Adrenal gland (tissue), 12 donors: Measurements from ENCODE around the gene CALM3. TPM values are rescaled to one million over a fixed set of nuclear protein-coding genes. Genes with fewer than 3 reads are reported as not detected.

Source experiments
- DNase-seq, 7 donors: peaks; one replicate each; pipeline ENCODE4 v3.0.0-alpha.2; 2019 to 2020
- H3K27ac ChIP-seq, 5 donors: fragments of 200-600 bp; sonication (generic) in 4 of 5; 1 replicate in 3 of 5; 2 replicates in 2 of 5; pipeline versions ENCODE4 v1.5.1 to v1.8.0; 2016 to 2020; ENCODE audit warnings: mild to moderate bottlenecking in 1 of 5
- H3K27me3 ChIP-seq: fragments of 200-600 bp; 2 replicates; pipeline ENCODE4 v1.8.0; 2021
- H3K36me3 ChIP-seq, 2 donors: fragments of 200-600 bp; replicated peaks in 1 of 2; 1 replicate in 1 of 2; 2 replicates in 1 of 2; pipeline versions ENCODE4 v1.5.1 to v1.8.0; 2018 to 2022
- H3K4me1 ChIP-seq, 2 donors: fragments of 200-600 bp; replicated peaks in 1 of 2; 1 replicate in 1 of 2; 2 replicates in 1 of 2; pipeline versions ENCODE4 v1.5.1 to v1.8.0; 2018 to 2021
- H3K4me3 ChIP-seq, 4 donors: fragments of 200-600 bp; sonication (generic) in 3 of 4; one replicate each; pipeline ENCODE4 v1.5.1; 2016 to 2018
- H3K9me3 ChIP-seq, 3 donors: fragments of 200-600 bp; sonication (generic) in 1 of 3; replicated peaks in 1 of 3; 1 replicate in 2 of 3; 2 replicates in 1 of 3; pipeline versions ENCODE4 v1.5.1 to v1.8.0; 2016 to 2021
- POLR2A ChIP-seq, 2 donors: fragments of 450-650 bp; IDR thresholded peaks; one replicate each; pipeline ENCODE4 v1.6.1; 2017; ENCODE audit warnings: antibody characterized with exemption in 2 of 2, mild to moderate bottlenecking in 2 of 2, moderate library complexity in 1 of 2
- WGBS, 4 donors: extraction: QIAGEN DNeasy Blood & Tissue Kit in 2 of 4; methylation state at CpG; one replicate each; pipeline versions ENCODE4 v1.1.5 to v1.1.7; 2013 to 2017; 5-methylcytosine and 5-hydroxymethylcytosine counted together
- intact Hi-C, 2 donors: fragments of 100-400 bp; cut with DNase I; formaldehyde crosslinking; loops; one replicate each; pipeline versions ENCODE4 v1.14.1 to v1.15.0; 2022 to 2023
- polyA plus RNA-seq, 3 donors: library from polyadenylated mRNA; stranded (reverse); fragments of 200-250 nt in 2 of 3; fragments of 350-450 nt in 1 of 3; fragmentation: Illumina TruSeq in 1 of 3; extraction: RNeasy Lipid Tissue Mini Kit (QIAGEN cat#74804) in 1 of 3; gene quantifications; one replicate each; pipeline ENCODE4 v1.2.3, GENCODE V29; 2013 to 2014
- total RNA-seq, 9 donors: library from RNA; depleted of rRNA in 4 of 9; stranded (reverse); fragments of >200 nt in 4 of 9; fragments of 120-200 nt in 1 of 9; fragmentation: NEBNext Ultra II Directional in 1 of 9; extraction: Animal tissue kit (Norgen Biotek cat#: 25700) in 1 of 9; gene quantifications; one replicate each; pipeline versions ENCODE4 v1.1.0 to v1.2.4, GENCODE V29; 2013 to 2023
- TF ChIP-seq, protein P1 (sequence below), 6 experiments: fragments of 450-650 bp in 4 of 6; fragments of 200-600 bp in 2 of 6; sonication (generic) in 1 of 6; IDR thresholded peaks; 1 replicate in 5 of 6; 2 replicates in 1 of 6; pipeline versions ENCODE4 v1.5.1 to v1.8.0; 2016 to 2021; ENCODE audit warnings: antibody characterized with exemption in 6 of 6, mild to moderate bottlenecking in 2 of 6, moderate library complexity in 1 of 6
- donor health status: healthy with polysubstance abuse.
- donor health status: Bipolar disorder and iron deficiency.
- donor health status: DM: yes; HTN: yes; CAD: no.
- donor health status: DM: no; HTN: no; CAD: no.
- donor health status: DM: no; HTN: no; CAD: no.
- donor health status: DM: yes; HTN: yes; CAD: no.

The CALM3 gene
- total and polyA plus RNA-seq, 12 donors: 177 to 579 (median 278) TPM

DNA sequence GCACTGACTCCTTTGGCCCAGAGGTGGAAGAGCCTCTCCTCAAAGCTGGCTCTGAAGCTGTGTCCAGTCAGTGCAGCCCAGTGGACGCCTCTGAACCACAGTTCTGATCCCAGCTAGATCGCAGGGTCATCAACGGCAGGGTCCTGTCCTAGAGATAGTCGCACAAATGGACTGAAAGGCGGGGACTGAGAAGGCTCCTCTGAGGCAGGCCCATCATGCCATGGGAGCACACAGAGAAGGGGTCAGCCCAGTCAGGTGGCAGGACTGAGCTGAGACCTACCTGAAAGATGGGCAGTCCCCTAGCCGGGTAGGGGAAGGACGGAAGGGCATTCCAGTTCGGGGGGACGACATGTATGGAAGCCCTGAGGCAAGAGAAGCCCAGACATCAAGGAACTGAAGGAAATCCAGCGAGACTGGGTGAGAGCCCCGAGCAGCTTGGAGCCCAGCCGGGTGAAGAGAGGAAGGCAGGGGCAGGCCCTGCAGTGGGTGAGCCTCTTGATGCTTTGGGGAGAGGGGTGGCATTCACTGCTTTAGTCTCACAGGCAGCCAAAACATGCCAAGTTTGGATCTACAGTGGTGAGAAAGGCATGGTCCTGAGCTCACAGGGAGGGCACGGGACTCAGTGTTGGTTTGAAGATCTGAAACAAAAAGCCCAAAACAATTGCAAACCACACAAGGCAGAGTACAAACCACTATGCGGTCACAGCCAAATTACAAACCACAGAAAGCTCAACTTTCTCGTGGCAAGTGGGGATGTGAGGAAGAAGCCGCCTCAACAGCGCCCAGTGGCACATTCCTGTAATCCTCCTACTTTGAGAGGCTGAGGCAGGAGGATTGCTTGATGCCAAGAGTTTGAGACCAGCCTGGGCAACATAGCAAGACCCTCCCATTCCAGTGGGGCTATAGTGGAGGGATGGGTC is 10.0 kb downstream of the CALM3 start:
- intact Hi-C loops: loop anchor here (5.0 kb wide), 1 partner anchor 51 kb away; the partner anchor contains the start of gene DACT3 (in 2 of the 2)
- H3K4me3 ChIP-seq: no peak overlapping the region
- peaks cover 0 to 7% of the 10 kb centered on the region in 2 donors for H3K4me1 ChIP-seq
- peaks cover 0 to 41% of the 10 kb centered on the region in 2 donors for H3K36me3 ChIP-seq
- no peak overlapping the region for H3K27ac ChIP-seq
- whole genome bisulfite sequencing, 4 donors: 67 to 72% (median 71%) methylated on average over 16 to 17 of the region's 17 CpGs
- no peaks in the 10 kb centered on the region for H3K9me3 ChIP-seq
- peak in 3 of 7 donors; percentile 16 to 52 (median 24) for DNase-seq
- TF ChIP-seq, protein P1, sequence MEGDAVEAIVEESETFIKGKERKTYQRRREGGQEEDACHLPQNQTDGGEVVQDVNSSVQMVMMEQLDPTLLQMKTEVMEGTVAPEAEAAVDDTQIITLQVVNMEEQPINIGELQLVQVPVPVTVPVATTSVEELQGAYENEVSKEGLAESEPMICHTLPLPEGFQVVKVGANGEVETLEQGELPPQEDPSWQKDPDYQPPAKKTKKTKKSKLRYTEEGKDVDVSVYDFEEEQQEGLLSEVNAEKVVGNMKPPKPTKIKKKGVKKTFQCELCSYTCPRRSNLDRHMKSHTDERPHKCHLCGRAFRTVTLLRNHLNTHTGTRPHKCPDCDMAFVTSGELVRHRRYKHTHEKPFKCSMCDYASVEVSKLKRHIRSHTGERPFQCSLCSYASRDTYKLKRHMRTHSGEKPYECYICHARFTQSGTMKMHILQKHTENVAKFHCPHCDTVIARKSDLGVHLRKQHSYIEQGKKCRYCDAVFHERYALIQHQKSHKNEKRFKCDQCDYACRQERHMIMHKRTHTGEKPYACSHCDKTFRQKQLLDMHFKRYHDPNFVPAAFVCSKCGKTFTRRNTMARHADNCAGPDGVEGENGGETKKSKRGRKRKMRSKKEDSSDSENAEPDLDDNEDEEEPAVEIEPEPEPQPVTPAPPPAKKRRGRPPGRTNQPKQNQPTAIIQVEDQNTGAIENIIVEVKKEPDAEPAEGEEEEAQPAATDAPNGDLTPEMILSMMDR (IDR thresholded peaks at IDR 0.05): no peak
- no peak for TF ChIP-seq POLR2A (IDR thresholded peaks at IDR 0.05)
- H3K27me3 ChIP-seq: no peaks in the 10 kb centered on the region

DNA sequence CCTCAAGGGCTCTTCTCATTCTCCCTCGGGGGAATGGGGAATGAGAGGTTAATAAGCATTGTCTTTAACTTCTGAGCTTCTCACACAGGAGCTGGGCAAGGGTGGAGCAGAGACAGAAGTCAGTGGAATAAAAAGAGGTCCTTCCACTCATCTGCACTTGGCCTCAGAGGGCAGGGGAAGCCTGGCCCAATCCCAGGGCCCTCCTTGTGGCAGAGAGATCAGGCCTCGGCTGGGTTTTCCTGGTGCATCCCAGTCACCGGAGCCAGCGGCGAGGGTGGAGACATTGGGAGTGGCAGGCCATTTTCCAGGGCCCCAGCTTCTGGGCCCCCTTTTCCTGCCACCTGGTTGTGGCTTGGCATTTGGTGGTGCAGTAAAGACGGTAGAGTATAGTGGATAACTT is 10.6 kb downstream of the CALM3 start:
- H3K27ac ChIP-seq: no peak overlapping the region
- TF ChIP-seq, protein P1 (IDR thresholded peaks at IDR 0.05): no peak
- TF ChIP-seq POLR2A (IDR thresholded peaks at IDR 0.05): no peak
- no peak for DNase-seq
- peaks cover 0 to 34% of the 10 kb centered on the region in 2 donors for H3K36me3 ChIP-seq
- no peaks in the 10 kb centered on the region for H3K9me3 ChIP-seq
- WGBS, 4 donors: 67 to 76% (median 74%) methylated on average over 3 to 6 of the region's 6 CpGs
- peaks cover 0 to 4% of the 10 kb centered on the region in 2 donors for H3K4me1 ChIP-seq
- no peaks in the 10 kb centered on the region for H3K27me3 ChIP-seq
- intact Hi-C loops: loop anchor here (5.0 kb wide), 1 partner anchor 51 kb away; the partner anchor contains the start of gene DACT3 (in 2 of the 2)
- no peak overlapping the region for H3K4me3 ChIP-seq

DNA sequence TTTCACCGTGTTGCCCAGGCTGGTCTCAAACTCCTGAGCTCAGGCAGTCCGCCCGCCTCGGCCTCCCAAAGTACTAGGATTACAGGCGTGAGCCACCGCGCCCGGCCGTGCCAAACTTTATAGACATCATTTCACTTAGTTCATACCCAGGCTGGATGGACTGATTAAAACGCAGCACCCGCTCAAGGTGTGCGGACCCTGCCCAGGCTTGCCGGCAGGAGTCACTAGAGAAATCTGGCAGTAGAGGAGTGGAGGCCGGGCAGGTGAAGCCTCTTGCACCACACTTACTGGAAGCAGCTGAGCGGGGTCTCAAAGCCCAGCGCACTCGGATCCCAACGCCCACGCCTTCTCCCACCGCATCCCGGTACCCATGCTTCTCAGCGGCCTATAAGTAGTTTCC is 12.4 kb downstream of the CALM3 start:
- no peak for DNase-seq
- 85 to 91% (median 87%) methylated on average over 22 of the region's 22 CpGs for WGBS, 4 donors
- Histone ChIP-seq H3K4me1 (peaks cover 0 to 11% of the 10 kb centered on the region in 2 donors), H3K9me3 (no peaks in the 10 kb centered on the region), H3K27ac (no peak overlapping the region), H3K4me3 (no peak overlapping the region), H3K27me3 (no peaks in the 10 kb centered on the region), H3K36me3 (peaks cover 0 to 17% of the 10 kb centered on the region in 2 donors)
- TF ChIP-seq, protein P1 (IDR thresholded peaks at IDR 0.05): no peak
- no peak for TF ChIP-seq POLR2A (IDR thresholded peaks at IDR 0.05)
- intact Hi-C loops: loop anchor here (5.0 kb wide), 1 partner anchor 49 kb away; the partner anchor contains the start of gene DACT3 (in 2 of the 2)

DNA sequence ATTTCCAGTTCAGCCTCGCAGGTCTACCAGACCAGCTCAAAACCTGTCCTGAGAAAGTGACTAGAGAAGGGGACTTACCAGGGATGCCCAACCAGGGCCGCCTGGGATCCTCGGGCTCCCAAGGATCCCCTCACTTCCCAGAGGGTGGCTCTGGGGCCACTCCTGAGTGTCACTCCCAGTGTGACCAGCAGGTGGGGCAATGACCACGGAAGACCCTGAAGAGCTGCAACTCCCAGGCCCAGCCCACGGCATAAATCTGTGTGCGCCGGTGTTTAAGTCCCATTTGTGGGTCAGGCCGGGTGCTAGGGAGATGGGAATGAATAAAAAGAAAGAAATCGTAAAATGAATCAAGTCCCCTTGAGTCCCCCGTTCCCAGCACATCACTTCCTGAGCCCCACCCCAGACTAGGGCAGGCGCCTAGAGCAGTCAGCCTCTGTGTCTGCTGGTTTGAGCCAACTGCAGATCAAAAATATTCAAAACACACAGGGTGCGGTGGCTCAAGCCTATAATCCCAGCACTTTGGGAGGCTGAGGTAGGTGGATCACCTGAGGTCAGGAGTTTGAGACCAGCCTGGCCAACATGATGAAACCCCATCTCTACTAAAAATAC is 13.1 kb downstream of the CALM3 start:
- 7 to 10% (median 8%) methylated on average over 12 of the region's 12 CpGs for WGBS, 4 donors
- H3K27me3 ChIP-seq: no peaks in the 10 kb centered on the region
- H3K9me3 ChIP-seq: no peaks in the 10 kb centered on the region
- peaks cover 0 to 10% of the 10 kb centered on the region in 2 donors for H3K36me3 ChIP-seq
- peak; percentile 77 to 93 (median 85) for DNase-seq
- peaks cover 0 to 17% of the 10 kb centered on the region in 2 donors for H3K4me1 ChIP-seq
- no peak overlapping the region for H3K4me3 ChIP-seq
- intact Hi-C loops: loop anchor here (5.0 kb wide), 1 partner anchor 48 kb away; the partner anchor contains the start of gene DACT3 (in 2 of the 2)
- TF ChIP-seq POLR2A (IDR thresholded peaks at IDR 0.05): no peak
- TF ChIP-seq, protein P1 (IDR thresholded peaks at IDR 0.05): peak; percentile 76 to 91 (median 86)
- H3K27ac ChIP-seq: no peak overlapping the region
